SU-DHL-6 (cell line): ENCODE measurements around the gene TRMT112.

Experiments
- H2AFZ ChIP-seq: fragments of 200-600 bp; sonication (generic); 2 replicates; pipeline ENCODE4 v1.6.1; 2014; ENCODE audit warnings: low read depth, mild to moderate bottlenecking, moderate library complexity, mixed read lengths, antibody characterized with exemption, low read length; ENCODE audit not compliant: severe bottlenecking
- H3F3A ChIP-seq: fragments of 200-600 bp; shearing (Covaris generic); 2 replicates; pipeline ENCODE4 v1.6.0; 2016; ENCODE audit warnings: antibody characterized with exemption, mild to moderate bottlenecking; ENCODE audit not compliant: insufficient read depth
- H3K27ac ChIP-seq: fragments of 200-600 bp; sonication (generic); 2 replicates; pipeline ENCODE4 v1.5.1; 2016; ENCODE audit warnings: low read depth, mild to moderate bottlenecking, low read length, moderate library complexity, mixed read lengths
- H3K27me3 ChIP-seq: fragments of 200-600 bp; sonication (generic), shearing (Covaris generic); 2 replicates; pipeline ENCODE4 v1.6.0; 2014; ENCODE audit warnings: mild to moderate bottlenecking, low read length
- H3K36me3 ChIP-seq: fragments of 200-600 bp; sonication (generic); 2 replicates; pipeline ENCODE4 v1.6.1; 2014; ENCODE audit warnings: mild to moderate bottlenecking, low read length, mixed read lengths
- H3K4me2 ChIP-seq: fragments of 300-600, 200-600 bp; shearing (Covaris generic), sonication (generic); 2 replicates; pipeline ENCODE4 v1.6.0; 2014; ENCODE audit warnings: low read length, low read depth, mild to moderate bottlenecking; ENCODE audit not compliant: poor library complexity, severe bottlenecking
- H3K4me3 ChIP-seq: fragments of 200-600 bp; sonication (generic); 2 replicates; pipeline ENCODE4 v1.5.1; 2014; ENCODE audit warnings: antibody characterized with exemption, low read length, mild to moderate bottlenecking, mixed read lengths; ENCODE audit not compliant: insufficient read depth, poor library complexity, severe bottlenecking
- H3K79me2 ChIP-seq: fragments of 200-600 bp; sonication (generic); 2 replicates; pipeline ENCODE4 v1.6.1; 2014; ENCODE audit warnings: mild to moderate bottlenecking, low read length, moderate library complexity; ENCODE audit not compliant: insufficient read depth
- H3K9ac ChIP-seq: fragments of 200-600 bp; sonication (generic); 2 replicates; pipeline ENCODE4 v1.7.0; 2014; ENCODE audit warnings: mild to moderate bottlenecking, low read length
- H3K9me2 ChIP-seq: fragments of 200-600 bp; sonication (generic); replicated peaks from 2 replicates; pipeline ENCODE4 v1.6.1; 2014; ENCODE audit warnings: low read length; ENCODE audit not compliant: insufficient read depth
- H3K9me3 ChIP-seq: fragments of 200-600 bp; sonication (generic); 2 replicates; pipeline ENCODE4 v1.6.1; 2014; ENCODE audit warnings: low read length, mixed read lengths; ENCODE audit not compliant: insufficient read depth
- H4K20me1 ChIP-seq: fragments of 200-600 bp; sonication (generic); 2 replicates; pipeline ENCODE4 v1.6.1; 2014; ENCODE audit warnings: low read depth, mild to moderate bottlenecking, antibody characterized with exemption, low read length, moderate library complexity, mixed read lengths
- EZH2phosphoT487 ChIP-seq: fragments of 200-600 bp; sonication (generic), shearing (Covaris generic); conservative IDR thresholded peaks from 2 replicates; pipeline ENCODE4 v1.6.1; 2018; ENCODE audit warnings: mild to moderate bottlenecking, antibody characterized with exemption, low read length, moderate library complexity, mixed read lengths
- TF ChIP-seq, protein P1 (sequence below): fragments of 200-600 bp; sonication (generic); IDR thresholded peaks from one replicate; pipeline ENCODE4 v1.5.1; 2017; ENCODE audit warnings: antibody characterized with exemption, mild to moderate bottlenecking, low read length, moderate library complexity; ENCODE audit not compliant: insufficient read depth, poor library complexity, severe bottlenecking

The TRMT112 gene

DNA sequence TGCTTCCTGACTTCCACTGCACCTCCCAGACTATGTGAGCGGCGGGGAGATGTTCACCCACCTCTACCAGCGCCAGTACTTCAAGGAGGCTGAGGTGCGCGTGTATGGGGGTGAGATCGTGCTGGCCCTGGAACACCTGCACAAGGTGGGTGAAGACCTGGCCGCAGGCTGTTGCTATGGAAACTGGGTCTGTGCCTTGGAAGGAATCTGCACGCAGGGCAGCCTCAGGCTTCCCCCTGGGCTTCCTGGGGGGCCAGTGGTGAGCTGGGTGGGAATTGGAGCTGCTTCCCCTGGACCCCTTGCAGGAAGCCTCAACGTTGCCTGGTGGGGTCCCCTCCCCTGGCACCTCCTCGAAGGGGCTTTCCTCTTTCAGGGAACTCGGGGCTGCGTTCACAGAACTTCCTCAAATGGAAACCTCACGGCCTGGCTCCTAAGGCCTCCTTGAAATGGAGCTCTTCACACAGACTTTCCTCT is 43.1 kb upstream of the TRMT112 start:
- no peaks in the 10 kb centered on the region for H3K9me2 ChIP-seq
- H3K36me3 ChIP-seq = no peaks in the 10 kb centered on the region
- no peak overlapping the region for H3K9ac ChIP-seq
- H3K27me3 ChIP-seq = no peaks in the 10 kb centered on the region
- TF ChIP-seq, protein P1, sequence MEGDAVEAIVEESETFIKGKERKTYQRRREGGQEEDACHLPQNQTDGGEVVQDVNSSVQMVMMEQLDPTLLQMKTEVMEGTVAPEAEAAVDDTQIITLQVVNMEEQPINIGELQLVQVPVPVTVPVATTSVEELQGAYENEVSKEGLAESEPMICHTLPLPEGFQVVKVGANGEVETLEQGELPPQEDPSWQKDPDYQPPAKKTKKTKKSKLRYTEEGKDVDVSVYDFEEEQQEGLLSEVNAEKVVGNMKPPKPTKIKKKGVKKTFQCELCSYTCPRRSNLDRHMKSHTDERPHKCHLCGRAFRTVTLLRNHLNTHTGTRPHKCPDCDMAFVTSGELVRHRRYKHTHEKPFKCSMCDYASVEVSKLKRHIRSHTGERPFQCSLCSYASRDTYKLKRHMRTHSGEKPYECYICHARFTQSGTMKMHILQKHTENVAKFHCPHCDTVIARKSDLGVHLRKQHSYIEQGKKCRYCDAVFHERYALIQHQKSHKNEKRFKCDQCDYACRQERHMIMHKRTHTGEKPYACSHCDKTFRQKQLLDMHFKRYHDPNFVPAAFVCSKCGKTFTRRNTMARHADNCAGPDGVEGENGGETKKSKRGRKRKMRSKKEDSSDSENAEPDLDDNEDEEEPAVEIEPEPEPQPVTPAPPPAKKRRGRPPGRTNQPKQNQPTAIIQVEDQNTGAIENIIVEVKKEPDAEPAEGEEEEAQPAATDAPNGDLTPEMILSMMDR = no peak
- TF ChIP-seq EZH2phosphoT487 = no peak
- H3K4me2 ChIP-seq = no peak overlapping the region
- H3K4me3 ChIP-seq = no peak overlapping the region
- no peaks in the 10 kb centered on the region for H3K79me2 ChIP-seq
- H4K20me1 ChIP-seq = no peaks in the 10 kb centered on the region
- H2AFZ ChIP-seq = no peak overlapping the region
- H3F3A ChIP-seq = no peaks in the 10 kb centered on the region
- no peaks in the 10 kb centered on the region for H3K9me3 ChIP-seq
- H3K27ac ChIP-seq = no peak overlapping the region

DNA sequence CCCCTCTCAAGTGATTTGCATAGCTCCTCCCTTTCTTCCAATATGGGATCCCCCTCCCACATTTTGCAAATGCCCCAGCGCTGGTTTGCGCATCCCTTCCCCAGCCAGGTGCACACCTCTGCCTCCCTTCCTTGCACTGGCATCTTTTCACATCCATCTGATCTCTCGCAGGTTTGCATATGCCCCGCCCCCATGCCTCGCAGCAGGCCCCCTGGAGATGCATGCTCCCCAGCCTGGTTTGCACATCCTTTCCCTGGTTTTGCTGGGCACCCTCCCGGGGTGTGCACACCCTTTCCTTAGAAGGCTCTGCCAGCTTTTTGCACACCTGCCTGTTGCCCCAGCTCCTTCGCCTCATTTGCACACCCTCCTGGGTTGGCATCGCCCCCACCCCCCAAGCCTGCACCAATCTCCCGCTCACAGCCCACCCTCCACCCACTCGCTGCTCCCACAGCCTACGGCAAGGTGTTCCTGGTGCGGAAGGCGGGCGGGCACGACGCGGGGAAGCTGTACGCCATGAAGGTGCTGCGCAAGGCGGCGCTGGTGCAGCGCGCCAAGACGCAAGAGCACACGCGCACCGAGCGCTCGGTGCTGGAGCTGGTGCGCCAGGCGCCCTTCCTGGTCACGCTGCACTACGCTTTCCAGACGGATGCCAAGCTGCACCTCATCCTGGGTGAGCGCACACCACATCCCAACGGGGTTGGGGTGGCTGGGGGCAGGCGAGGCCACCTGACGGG is 42.5 kb upstream of the TRMT112 start:
- no peak for TF ChIP-seq EZH2phosphoT487
- TF ChIP-seq, protein P1 = no peak
- H3K9me3 ChIP-seq = no peaks in the 10 kb centered on the region
- no peaks in the 10 kb centered on the region for H3K27me3 ChIP-seq
- H4K20me1 ChIP-seq = no peaks in the 10 kb centered on the region
- H3K9ac ChIP-seq = peak overlapping the region; percentile 69
- peak overlapping the region; percentile 22; the same call in 1 of the 2 replicates for H3K27ac ChIP-seq
- H3K4me2 ChIP-seq = peak overlapping the region; percentile 64
- no peaks in the 10 kb centered on the region for H3K79me2 ChIP-seq
- no peaks in the 10 kb centered on the region for H3K36me3 ChIP-seq
- no peaks in the 10 kb centered on the region for H3F3A ChIP-seq
- no peaks in the 10 kb centered on the region for H3K9me2 ChIP-seq
- H2AFZ ChIP-seq = no peak overlapping the region
- peak overlapping the region; percentile 50 for H3K4me3 ChIP-seq

DNA sequence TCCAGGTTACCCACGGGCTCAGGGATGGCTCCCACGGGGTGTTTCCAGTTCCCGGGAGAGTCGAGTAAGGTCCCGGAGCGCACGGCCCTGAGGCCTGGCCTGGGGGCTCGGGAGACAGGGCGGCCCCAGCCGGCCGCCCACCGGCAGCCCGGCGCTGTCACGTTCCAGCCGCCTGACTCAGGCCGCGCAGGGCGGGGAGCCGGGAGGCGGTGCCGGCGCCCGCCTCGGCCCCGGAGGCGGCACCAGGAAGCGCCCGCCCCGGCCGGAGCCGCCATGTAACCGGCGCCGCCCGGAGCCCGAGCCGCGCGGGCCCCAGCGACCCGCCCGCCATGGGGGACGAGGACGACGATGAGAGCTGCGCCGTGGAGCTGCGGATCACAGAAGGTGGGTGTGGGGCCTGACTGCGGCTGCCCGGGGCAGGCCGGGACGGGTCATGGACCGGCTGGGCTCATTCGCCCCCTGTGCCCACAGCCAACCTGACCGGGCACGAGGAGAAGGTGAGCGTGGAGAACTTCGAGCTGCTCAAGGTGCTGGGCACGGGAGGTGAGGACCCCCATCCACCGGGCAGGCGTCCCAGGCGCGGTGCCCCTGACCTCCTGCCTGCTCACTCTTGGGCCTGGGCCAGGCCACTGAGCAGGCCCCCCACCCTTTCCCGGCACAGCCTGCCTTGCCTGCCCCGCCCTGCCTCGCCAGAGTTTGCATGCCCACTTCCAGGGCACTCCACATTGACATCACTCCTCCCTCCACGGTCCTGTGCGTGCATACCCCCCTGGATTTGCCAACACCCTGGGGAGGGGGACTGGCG is 41.8 kb upstream of the TRMT112 start, which contains the start of gene RPS6KA4:
Gene RPS6KA4, plus strand, starts transcription at position 256 of the 805 bp plus-strand sequence. Its CDS starts 74 bp downstream, at position 330.
- H4K20me1 ChIP-seq = no peaks in the 10 kb centered on the region
- peak within 1 kb of the TSS; percentile 50 for H3K4me3 ChIP-seq
- peak within 1 kb of the TSS; percentile 64 for H3K4me2 ChIP-seq
- no peaks in the 10 kb centered on the region for H3K79me2 ChIP-seq
- no peaks in the 10 kb centered on the region for H3F3A ChIP-seq
- H3K36me3 ChIP-seq = no peaks in the 10 kb centered on the region
- H3K27ac ChIP-seq = peak within 1 kb of the TSS; percentile 22; the same call in 1 of the 2 replicates
- H3K9me3 ChIP-seq = no peaks in the 10 kb centered on the region
- H3K9me2 ChIP-seq = no peaks in the 10 kb centered on the region
- TF ChIP-seq, protein P1 = no peak
- TF ChIP-seq EZH2phosphoT487 = no peak
- no peaks in the 10 kb centered on the region for H3K27me3 ChIP-seq
- H2AFZ ChIP-seq = peak within 1 kb of the TSS; percentile 62
- H3K9ac ChIP-seq = peak within 1 kb of the TSS; percentile 69
